ENCODE results near the gene RPTOR.
"Not testable (repeated sequence)": the region's sequence is repeated elsewhere in the genome, so short reads cannot be mapped to it uniquely, and the experiment has no call there.

The RPTOR gene

GRCh38 chr17:80544655-80545498, at the start of gene RPTOR:
TSS of gene RPTOR (plus strand) at chr17:80544838. CDS start at chr17:80545630, 792 bp downstream.
- peak; percentile 86 for DNase-seq

- no peak for DNase-seq
These were observed 46.9 kb upstream of the RPTOR start for GRCh38 chr17:80497726-80498241.

- DNase-seq = no peak
These were observed 46.3 kb upstream of the RPTOR start for GRCh38 chr17:80498242-80498919.

GRCh38 chr17:80498920-80499410, 45.7 kb upstream of the RPTOR start:
- no peak for DNase-seq

DNA sequence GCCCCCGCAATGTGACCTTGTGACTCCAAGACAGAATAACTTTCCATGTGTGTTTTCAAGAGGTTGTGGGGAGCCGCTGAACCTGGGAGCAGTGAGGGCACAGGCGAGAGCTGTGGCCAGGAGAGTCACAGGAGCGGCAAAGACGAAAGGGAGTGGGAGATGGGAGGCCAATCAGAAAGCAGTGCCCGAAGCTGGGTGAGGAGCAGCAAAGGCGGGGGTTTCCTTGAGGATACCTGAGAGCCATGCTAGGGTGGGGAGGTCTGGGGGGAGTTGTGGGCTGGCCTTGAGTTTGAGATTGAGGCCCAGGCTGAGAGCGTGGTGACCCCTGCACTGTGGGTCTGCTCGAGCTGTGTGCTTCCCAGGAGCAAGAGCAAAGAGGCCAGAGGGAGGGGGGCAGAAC, 45.1 kb upstream of the RPTOR start:
- no peak for DNase-seq

DNA sequence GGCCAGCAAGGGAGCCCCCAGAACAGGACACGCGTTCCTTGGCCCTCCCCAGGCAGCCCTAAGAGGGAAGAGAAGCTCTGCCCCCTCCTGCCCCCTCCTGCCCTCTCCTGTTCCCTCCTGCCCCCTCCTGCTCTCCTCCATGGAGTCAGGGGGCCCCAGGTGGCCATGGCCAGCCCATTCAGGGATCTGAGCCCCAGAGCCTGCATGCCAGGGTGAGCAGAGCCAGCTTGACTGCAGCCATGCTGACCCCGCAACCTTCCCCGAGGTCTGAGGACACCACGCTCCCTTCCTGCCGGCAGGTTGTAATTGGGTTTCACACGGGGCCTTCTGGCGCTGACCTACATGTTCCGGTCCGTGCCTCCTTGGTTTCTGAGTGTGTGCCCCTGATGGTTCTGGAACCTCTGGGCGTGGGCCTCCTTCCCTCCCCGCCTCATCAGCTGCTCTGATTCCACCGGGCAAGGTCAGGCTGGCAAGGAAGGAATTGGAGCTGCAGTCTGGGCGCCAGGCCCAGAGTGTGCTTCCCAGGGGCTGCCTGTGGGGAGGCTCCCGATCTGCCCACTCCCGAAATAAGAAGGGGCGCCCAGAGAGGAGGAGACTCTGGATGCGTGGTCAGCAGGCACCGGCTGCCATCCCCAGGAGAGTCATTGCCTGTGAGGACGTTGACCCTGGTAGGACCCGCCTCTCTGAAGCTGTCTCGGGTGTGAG, 44.5 kb upstream of the RPTOR start:
- DNase-seq = no peak

GRCh38 chr17:80501741-80502577, 42.7 kb upstream of the RPTOR start:
- DNase-seq = no peak

- DNase-seq = no peak
These were observed 42.1 kb upstream of the RPTOR start for GRCh38 chr17:80502578-80502877.

DNA sequence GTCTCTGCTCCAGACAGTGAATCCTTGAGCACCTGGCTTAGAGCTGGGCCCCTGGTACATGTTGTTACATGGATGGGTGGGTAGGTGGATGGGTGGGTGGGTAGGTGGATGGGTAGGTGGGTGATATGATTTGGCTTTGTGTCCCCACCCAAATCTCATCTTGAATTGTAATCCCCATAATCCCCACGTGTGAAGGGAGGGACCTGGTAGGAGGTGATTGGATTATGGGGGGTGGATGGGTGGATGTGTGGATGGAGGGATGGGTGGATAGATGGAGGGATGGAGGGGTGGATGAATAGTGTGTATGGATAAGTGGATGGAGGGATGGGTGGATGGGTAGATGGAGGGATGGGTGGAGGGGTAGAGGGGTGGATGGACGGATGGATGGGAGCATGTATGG, 41.6 kb upstream of the RPTOR start:
- DNase-seq = no peak

- DNase-seq = no peak
These were observed 40.7 kb upstream of the RPTOR start for GRCh38 chr17:80503921-80504320.

DNA sequence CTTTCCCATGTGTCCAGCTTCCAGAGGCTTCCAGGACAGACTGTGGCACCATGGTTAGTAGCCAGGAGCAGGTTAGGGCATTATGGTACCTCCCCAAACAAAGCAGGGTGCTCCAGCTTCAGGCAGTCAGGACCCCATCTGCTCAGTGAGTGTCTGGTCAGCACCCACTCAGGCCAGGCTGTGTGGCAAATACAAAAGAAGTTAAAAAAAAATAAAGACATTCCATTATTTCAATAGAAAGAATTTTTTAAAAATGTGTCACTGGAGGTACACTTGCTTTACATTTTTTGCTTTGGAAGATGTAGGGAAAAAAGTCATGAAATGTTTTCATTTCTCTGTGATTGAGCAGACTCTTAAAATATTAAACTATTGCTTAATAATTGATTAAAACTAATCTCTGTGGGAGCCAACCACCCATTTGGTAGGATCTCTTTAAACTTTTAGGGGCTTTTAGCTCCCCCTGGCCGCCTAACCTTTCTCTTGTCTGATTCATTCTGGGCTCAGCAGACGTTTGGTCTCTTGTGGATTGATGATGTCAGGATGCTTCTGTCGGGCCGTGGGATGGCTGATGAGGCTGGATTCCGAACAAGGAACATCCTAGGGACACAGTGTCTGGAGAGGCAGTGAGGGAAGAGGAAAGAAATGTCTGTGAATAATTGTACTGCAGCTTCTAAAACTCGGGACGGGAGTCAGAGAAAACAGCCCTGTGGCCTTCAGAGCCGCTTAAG, 39.8 kb upstream of the RPTOR start:
- no peak for DNase-seq

DNA sequence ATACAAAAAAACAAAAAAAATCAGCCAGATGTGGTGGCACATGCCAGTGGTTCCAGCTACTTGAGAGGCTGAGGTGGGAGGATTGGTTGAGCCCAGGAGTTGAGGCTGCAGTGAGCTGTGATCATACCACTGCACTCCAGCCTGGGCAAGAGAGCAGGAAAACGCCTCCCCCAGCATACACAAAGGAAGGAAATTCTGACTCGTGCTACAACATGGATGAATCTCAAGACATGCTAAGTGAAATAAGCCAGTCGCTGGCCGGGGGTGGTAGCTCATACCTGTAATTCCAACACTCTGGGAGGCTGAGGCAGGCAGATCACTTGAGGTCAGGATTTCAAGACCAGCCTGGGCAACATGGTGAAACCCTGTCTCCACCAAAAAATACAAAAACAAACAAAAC, 37.5 kb upstream of the RPTOR start:
- DNase-seq = not testable (repeated sequence)

- DNase-seq = no peak
These were observed 36.7 kb upstream of the RPTOR start for GRCh38 chr17:80507965-80508364.

DNA sequence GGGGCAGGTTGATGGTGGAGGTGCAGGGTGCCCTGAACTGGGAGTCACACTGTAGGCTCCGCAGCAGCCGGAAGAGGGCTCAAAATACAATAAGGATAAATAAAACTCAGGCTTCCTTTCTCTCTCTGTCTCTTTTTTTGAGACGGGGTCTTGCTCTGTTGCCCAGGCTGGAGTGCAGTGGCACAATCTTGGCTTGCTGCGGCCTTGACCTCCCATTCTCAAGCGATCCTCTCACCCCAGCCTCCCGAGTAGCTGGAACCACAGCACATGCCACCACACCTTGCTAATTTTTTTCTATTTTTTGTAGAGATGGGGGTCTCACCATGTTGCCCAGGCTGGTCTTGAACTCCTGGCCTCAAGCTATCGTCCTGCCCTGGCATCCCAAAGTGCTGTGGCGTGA, 35.3 kb upstream of the RPTOR start:
- no peak for DNase-seq

DNA sequence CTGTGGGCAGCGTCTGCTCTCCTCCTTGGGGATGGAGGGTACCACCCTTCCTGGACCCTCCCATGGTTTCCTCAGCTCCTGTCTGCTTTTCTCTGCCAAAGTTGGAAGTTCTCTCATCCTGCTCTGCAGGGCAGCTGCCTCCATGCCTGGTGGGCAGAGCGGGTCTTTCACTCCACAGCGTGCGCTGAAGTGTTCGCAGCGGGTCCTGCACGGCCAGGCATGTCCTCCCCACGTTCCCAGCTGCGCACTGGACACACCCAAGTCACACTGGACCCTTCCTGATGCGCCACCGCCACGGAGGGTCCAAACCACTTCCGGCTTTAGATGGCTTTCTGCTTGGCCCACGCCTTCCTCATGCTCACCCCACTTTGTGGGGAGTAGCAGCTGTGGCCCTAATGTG, 34.5 kb upstream of the RPTOR start:
- no peak for DNase-seq

DNA sequence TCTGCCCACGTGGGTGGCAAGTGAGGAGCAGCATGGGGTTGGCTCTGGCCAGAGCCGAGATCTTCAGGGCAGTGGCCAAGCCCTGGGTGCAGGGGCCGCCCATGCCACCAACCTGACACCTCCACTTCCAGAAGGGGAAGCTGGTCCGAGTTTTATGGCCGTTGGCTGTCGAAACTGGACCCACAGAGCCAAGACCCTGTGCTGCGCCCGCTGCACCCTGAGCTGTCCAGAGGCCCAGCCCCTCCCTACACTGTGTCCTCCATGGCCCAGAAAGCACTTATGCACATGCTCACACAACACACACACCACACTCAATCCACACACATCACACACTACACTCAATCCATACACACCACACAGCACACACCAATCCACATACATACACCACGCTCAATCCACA, 33.9 kb upstream of the RPTOR start:
- DNase-seq = no peak

DNA sequence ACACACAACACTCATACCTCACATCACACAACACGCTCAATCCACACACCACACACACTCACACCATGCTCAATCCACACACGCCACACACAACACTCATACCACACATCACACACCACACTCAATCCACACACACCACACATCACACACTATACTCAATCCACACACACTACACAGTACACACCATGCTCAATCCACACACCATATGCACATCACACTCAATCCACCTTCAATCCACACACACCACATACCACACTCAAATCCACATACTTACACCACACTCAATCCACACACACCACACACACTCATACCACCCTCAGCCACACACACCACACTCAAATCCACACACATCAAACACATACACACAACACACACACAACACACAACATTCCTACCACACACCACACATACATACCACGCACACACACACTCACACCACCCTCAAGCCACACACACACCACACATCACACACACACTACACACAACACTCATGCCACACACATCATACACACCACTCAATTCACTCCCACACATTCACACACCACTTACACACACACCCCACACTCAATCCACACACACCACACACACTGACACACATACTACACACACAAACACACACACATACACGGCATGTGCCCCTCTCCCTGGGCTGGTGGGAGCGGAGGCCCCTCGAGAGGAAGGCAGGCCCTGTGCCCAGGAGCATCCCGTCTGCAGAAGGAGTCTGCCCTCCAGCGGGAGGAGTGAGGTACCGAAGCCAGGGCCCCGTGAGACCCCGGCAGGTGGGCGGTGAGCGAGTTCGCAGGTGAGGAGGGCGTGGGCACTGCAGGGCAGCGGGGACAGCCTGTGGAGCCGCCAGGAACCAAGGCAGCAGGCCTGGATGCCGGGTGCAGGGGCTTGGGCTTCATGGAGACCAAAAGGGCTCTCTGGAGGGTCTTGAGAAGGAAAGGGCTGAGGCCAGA, 33.1 kb upstream of the RPTOR start:
- DNase-seq = no peak

- DNase-seq = peak; percentile 13
These were observed 32.4 kb upstream of the RPTOR start for GRCh38 chr17:80512233-80512632.

DNA sequence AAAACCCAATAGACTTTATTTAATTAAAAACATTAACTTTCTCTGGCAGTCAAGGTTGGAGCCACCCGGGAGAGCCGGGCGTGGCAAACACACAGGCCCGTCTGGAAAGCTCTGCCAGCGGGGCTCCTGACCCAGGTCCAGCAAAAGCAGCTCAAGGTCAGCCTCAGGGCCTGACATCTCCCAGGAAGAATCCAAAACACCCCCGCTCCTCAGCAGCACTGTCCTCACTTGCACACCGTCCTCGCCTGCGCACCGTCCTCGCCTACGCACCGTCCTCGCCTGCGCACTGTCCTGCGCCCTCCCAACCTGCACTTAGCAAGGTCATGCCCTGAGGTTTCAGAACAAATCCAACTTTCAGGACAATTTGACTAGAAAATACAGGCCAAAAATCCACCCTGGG, 31.4 kb upstream of the RPTOR start:
- no peak for DNase-seq

- DNase-seq = no peak
These were observed 30.7 kb upstream of the RPTOR start for GRCh38 chr17:80513892-80514291.
